Right atrium auricular region (tissue), 2 donors: ENCODE measurements around the gene CRYBB1. TPM values are rescaled to one million over a fixed set of nuclear protein-coding genes. Genes with fewer than 3 reads are reported as not detected.

Experiments
- DNase-seq: peaks from one replicate; pipeline ENCODE4 v3.0.0-alpha.2; 2019; ENCODE audit warnings: low spot score
- H3K27ac ChIP-seq, 2 donors: fragments of 200-600 bp; sonication (generic); 1 replicate in 1 of 2; 2 replicates in 1 of 2; pipeline ENCODE4 v1.5.1; 2016 to 2019
- H3K27me3 ChIP-seq, 2 donors: fragments of 200-600 bp; sonication (generic); one replicate each; pipeline versions ENCODE4 v1.5.1 to v1.6.0; 2017 to 2019
- H3K36me3 ChIP-seq: fragments of 200-600 bp; sonication (generic); one replicate; pipeline ENCODE4 v1.5.1; 2016
- H3K4me1 ChIP-seq, 2 donors: fragments of 200-600 bp; sonication (generic); one replicate each; pipeline versions ENCODE4 v1.5.1 to v1.6.0; 2017 to 2019
- H3K4me3 ChIP-seq, 2 donors: fragments of 200-600 bp; sonication (generic); 1 replicate in 1 of 2; 2 replicates in 1 of 2; pipeline ENCODE4 v1.5.1; 2017 to 2019; ENCODE audit warnings: mild to moderate bottlenecking in 1 of 2, moderate library complexity in 1 of 2
- H3K9me3 ChIP-seq, 2 donors: fragments of 200-600 bp; sonication (generic); one replicate each; pipeline ENCODE4 v1.5.1; 2019
- total RNA-seq, 2 donors: library from RNA; depleted of rRNA; stranded (reverse); fragments of >200 nt; gene quantifications; one replicate each; pipeline ENCODE4 v1.1.0, GENCODE V29; 2016
- TF ChIP-seq, protein P1 (sequence below), 2 donors: fragments of 200-600 bp; sonication (generic); IDR thresholded peaks; one replicate each; pipeline ENCODE4 v1.5.1; 2019; ENCODE audit warnings: antibody characterized with exemption in 2 of 2

Gene CRYBB1
- total RNA-seq, 2 donors from 2014 or later = 0.79 to 1.7 TPM

DNA sequence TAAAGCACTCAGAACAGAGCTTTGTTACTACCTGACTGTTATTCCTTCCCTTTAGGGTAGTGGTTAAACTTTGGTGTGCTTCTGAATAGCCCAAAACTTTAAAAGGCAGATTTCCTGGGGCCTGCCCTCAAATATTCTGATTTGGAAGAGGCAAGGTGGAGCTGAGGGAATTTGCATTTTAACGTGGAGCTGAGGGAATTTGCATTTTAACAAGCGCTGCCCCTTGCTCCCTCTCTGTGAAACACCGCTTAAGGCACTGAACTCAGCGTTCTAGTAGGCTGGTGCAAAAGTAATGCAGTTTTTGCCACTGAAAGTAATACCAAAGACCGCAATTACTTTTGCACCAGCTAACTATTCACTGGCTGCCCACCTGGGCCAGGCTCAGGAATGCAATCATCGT, 62.9 kb downstream of the CRYBB1 start:
- TF ChIP-seq, protein P1, sequence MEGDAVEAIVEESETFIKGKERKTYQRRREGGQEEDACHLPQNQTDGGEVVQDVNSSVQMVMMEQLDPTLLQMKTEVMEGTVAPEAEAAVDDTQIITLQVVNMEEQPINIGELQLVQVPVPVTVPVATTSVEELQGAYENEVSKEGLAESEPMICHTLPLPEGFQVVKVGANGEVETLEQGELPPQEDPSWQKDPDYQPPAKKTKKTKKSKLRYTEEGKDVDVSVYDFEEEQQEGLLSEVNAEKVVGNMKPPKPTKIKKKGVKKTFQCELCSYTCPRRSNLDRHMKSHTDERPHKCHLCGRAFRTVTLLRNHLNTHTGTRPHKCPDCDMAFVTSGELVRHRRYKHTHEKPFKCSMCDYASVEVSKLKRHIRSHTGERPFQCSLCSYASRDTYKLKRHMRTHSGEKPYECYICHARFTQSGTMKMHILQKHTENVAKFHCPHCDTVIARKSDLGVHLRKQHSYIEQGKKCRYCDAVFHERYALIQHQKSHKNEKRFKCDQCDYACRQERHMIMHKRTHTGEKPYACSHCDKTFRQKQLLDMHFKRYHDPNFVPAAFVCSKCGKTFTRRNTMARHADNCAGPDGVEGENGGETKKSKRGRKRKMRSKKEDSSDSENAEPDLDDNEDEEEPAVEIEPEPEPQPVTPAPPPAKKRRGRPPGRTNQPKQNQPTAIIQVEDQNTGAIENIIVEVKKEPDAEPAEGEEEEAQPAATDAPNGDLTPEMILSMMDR (IDR thresholded peaks at IDR 0.05) = no peak
- H3K4me1 ChIP-seq = peaks cover 0 to 48% of the 10 kb centered on the region in 2 donors
- peak overlapping the region; percentile 33 to 54 for H3K27ac ChIP-seq

DNA sequence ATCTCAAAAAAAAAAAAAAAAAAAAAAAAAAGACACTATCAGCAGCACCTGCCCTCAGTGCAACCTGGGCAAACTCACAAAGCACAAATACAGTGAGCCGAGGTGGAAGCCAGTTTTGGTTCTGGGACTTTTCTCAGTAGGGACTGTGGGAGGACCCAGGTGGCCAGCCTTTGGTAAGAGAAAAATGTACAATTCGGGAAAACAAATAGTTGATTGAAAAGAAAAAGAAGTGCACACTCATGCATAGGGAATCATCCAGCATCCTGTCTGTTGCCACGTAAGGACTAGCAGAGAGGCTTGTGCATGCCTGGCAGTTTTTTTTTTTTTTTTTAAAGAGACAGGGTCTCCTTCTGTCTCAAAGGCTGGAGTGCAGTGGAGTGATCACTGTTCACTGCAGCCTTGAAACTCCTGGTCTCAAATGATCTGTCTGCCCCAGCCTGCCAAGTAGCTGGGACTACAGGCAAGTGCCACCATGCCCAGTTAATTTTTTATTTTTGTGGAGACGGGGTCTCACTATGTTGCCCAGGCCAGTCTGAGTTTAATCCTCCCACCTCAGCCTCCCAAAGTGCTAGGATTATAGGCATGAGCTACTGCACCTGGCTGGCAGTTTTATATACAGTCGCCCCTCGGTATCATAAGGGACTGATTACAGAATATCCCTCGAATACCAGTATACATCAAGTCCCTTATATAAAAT, 64.6 kb downstream of the CRYBB1 start:
- H3K27me3 ChIP-seq = no peaks in the 10 kb centered on the region
- TF ChIP-seq, protein P1 (IDR thresholded peaks at IDR 0.05) = no peak
- no peaks in the 10 kb centered on the region for H3K9me3 ChIP-seq
- no peak for DNase-seq
- H3K27ac ChIP-seq = no peak overlapping the region
- no peaks in the 10 kb centered on the region for H3K36me3 ChIP-seq
- no peak overlapping the region for H3K4me3 ChIP-seq
- H3K4me1 ChIP-seq = peaks cover 0 to 55% of the 10 kb centered on the region in 2 donors

More for the DNA sequence above, 62.9 kb downstream of the CRYBB1 start:
- no peaks in the 10 kb centered on the region for H3K36me3 ChIP-seq
- DNase-seq = no peak
- no peaks in the 10 kb centered on the region for H3K27me3 ChIP-seq
- no peaks in the 10 kb centered on the region for H3K9me3 ChIP-seq
- H3K4me3 ChIP-seq = no peak overlapping the region

DNA sequence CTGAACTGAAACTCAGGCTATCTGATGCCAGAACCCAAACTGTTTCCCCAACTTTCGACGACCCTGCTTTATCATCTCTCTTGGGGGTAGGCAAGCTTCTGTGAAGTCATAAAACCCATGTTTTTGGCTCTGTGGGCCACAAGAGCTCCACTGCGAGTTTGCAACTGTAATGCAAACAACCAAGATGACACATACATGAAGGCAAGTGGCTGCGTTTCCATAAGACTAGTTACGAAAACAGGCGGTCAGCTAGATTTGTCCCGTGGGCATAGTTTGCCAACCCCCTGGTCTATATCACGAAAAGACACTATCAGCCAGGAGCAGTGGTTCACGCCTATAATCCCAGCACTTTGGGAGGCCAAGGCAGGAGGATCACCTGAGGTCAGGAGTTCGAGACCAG, 65.4 kb downstream of the CRYBB1 start:
- Histone ChIP-seq H3K27me3 (no peaks in the 10 kb centered on the region), H3K9me3 (no peaks in the 10 kb centered on the region), H3K4me3 (no peak overlapping the region), H3K27ac (no peak overlapping the region), H3K4me1 (peaks cover 0 to 58% of the 10 kb centered on the region in 2 donors), H3K36me3 (no peaks in the 10 kb centered on the region)
- TF ChIP-seq, protein P1 (IDR thresholded peaks at IDR 0.05) = no peak
- no peak for DNase-seq

DNA sequence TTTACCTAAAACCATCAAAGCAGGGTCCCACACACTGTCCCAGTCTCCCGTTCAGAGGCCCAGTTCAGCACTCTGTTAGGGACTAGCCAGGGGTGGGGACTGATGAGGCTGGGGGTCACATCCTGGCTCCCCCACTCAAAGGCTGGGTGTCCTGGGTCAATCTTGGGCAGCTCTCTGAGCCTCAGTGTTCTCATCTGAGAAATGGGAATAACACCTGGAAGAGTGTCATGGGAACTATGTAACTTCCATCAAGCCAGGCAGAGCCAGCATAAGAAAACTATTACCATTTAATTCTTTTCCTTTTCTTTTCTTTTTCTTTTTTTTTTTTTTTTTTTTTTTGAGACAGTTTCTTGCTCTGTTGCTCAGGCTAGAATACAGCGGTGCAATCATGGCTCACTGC, 66.3 kb downstream of the CRYBB1 start:
- Histone ChIP-seq H3K36me3 (no peaks in the 10 kb centered on the region), H3K9me3 (no peaks in the 10 kb centered on the region), H3K27me3 (no peaks in the 10 kb centered on the region), H3K27ac (peak overlapping the region; percentile 76 to 83), H3K4me1 (peaks cover 0 to 61% of the 10 kb centered on the region in 2 donors), H3K4me3 (no peak overlapping the region)
- TF ChIP-seq, protein P1 (IDR thresholded peaks at IDR 0.05) = no peak
- no peak for DNase-seq

DNA sequence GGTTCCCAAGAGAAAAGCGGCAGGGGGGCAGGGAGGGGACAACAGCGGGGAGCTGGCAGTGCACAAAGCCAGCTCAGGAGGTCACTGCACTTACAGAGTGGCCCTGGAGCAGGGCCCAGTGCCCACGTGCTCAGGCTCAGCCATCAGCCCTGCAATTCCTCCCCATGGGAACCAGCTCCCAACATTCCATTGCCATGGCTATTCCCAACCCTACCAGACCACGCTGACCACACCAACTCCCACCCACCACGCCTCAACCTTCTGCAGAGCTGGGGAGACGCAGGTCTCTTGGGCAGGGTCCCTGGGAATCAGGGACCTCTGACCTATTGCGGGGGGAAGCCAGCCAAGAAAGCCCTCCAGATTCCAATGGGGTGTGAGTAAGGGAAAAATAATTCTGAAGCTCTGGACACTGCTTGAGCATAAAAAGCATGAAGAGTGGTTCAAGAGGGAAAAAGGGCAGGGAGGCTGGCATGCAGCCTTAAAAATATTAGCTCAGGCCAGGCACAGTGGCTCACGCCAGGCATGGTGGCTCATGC, 67.3 kb downstream of the CRYBB1 start:
- Histone ChIP-seq H3K4me1 (peaks cover 0 to 59% of the 10 kb centered on the region in 2 donors), H3K4me3 (no peak overlapping the region), H3K9me3 (no peaks in the 10 kb centered on the region), H3K27me3 (no peaks in the 10 kb centered on the region), H3K36me3 (no peaks in the 10 kb centered on the region), H3K27ac (peak overlapping the region; percentile 76 to 83)
- TF ChIP-seq, protein P1 (IDR thresholded peaks at IDR 0.05) = no peak
- no peak for DNase-seq
